Skeletal muscle tissue (tissue), 4 donors: ENCODE data around the gene GRIK5. TPM values are rescaled to one million over a fixed set of nuclear protein-coding genes. Genes with fewer than 3 reads are reported as not detected.
"Not testable (repeated sequence)": the region's sequence is repeated elsewhere in the genome, so short reads cannot be mapped to it uniquely, and the experiment has no call there.

ENCODE experiments used
- H3K27ac ChIP-seq: one replicate; pipeline ENCODE4 v1.7.0; 2013; ENCODE audit warnings: mild to moderate bottlenecking, low read depth, low read length, inconsistent platforms
- H3K27me3 ChIP-seq, 3 donors: one replicate each; pipeline ENCODE4 v1.7.0; 2013; ENCODE audit warnings: low read length in 3 of 3; ENCODE audit not compliant: control insufficient read depth in 3 of 3, insufficient read depth in 3 of 3
- H3K36me3 ChIP-seq, 3 donors: one replicate each; pipeline ENCODE4 v1.7.0; 2013; ENCODE audit warnings: low read length in 3 of 3; ENCODE audit not compliant: control insufficient read depth in 3 of 3, insufficient read depth in 3 of 3
- H3K4me1 ChIP-seq, 3 donors: one replicate each; pipeline ENCODE4 v1.7.0; 2013; ENCODE audit warnings: low read length in 3 of 3, mild to moderate bottlenecking in 3 of 3; ENCODE audit not compliant: control insufficient read depth in 3 of 3, insufficient read depth in 3 of 3
- H3K4me3 ChIP-seq, 3 donors: one replicate each; pipeline ENCODE4 v1.7.0; 2013; ENCODE audit warnings: low read length in 3 of 3
- H3K9ac ChIP-seq, 3 donors: one replicate each; pipeline ENCODE4 v1.7.0; 2013; ENCODE audit warnings: low read length in 3 of 3, mild to moderate bottlenecking in 3 of 3, moderate library complexity in 2 of 3, low read depth in 1 of 3
- H3K9me3 ChIP-seq, 3 donors: one replicate each; pipeline ENCODE4 v1.7.0; 2013; ENCODE audit warnings: low read length in 3 of 3; ENCODE audit not compliant: control insufficient read depth in 3 of 3
- total RNA-seq: library from RNA; depleted of rRNA; stranded (reverse); fragments of >200 nt; gene quantifications from one replicate; pipeline ENCODE4 v1.2.3, GENCODE V29; 2014
- donor health status: Osteomylitis.

Gene GRIK5
- total RNA-seq, 1 donor from 2014 or later: 1.0 TPM

DNA sequence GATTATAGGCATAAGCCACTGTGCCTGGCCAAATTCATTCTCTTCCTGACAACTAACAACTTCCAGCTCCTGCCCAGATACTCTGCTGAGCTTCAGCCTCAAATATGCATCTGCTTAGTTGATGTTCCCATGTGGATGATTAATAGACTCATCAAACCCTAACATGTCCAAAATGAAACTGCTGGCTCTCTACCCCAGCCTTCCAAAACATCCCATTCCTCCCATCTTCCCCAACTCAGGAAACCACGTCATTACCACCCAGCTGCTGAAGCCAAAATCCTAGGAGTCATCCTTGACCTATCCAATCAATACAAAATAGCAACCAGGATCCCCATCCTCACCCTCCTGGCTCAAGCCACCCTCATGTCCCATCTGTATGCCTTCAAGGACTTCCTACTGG is 41.4 kb upstream of the GRIK5 start:
- no peak overlapping the region for H3K9ac ChIP-seq
- no peak overlapping the region for H3K27ac ChIP-seq
- H3K9me3 ChIP-seq: no peaks in the 10 kb centered on the region
- no peak overlapping the region for H3K4me3 ChIP-seq
- no peaks in the 10 kb centered on the region for H3K36me3 ChIP-seq
- peaks cover 3 to 15% (median 11%) of the 10 kb centered on the region in 3 donors for H3K4me1 ChIP-seq
- H3K27me3 ChIP-seq: peaks cover 0 to 22% (median 15%) of the 10 kb centered on the region in 3 donors

DNA sequence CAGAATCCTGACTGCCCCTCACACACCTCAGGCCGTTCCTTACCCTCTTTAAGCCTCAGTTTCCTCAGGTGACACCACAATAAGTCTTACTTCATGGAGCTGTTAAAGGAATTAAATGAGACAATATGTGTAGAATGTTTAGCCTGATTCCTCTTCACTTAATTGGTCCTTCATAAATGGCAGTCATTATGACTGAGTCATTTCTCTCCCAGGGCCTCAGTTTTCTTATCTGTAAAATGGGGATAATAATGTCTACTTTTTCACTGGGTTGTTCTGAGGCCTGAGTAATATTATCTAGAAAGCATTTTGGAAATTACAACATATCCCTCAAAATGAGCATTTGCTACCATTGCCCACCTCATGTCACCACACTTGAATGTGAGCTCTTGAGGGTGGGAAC is 40.7 kb upstream of the GRIK5 start:
- no peak overlapping the region for H3K27ac ChIP-seq
- H3K36me3 ChIP-seq: no peaks in the 10 kb centered on the region
- no peaks in the 10 kb centered on the region for H3K9me3 ChIP-seq
- H3K27me3 ChIP-seq: peaks cover 0 to 24% (median 15%) of the 10 kb centered on the region in 3 donors
- H3K4me1 ChIP-seq: peaks cover 3 to 15% (median 11%) of the 10 kb centered on the region in 3 donors
- H3K4me3 ChIP-seq: no peak overlapping the region
- no peak overlapping the region for H3K9ac ChIP-seq

DNA sequence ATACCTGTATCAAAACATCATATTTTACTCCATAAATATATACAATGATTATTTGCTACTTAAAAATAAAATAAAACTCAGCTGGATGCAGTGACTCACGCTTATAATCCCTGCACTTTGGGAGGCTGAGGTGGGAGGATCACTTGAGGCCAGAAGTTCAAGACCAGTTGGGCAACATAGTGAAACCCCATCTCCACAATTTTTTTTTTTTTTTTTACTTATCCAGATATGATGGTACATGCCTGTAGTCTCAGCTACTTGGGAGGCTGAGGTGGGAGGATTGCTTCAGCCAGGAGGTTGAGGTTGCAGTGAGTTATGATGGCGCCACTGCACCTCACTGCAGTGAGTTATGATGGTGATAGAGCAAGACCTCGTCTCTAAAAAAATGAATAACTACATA is 39.9 kb upstream of the GRIK5 start:
- Histone ChIP-seq H3K4me1 (peaks cover 3 to 15% (median 11%) of the 10 kb centered on the region in 3 donors), H3K9me3 (no peaks in the 10 kb centered on the region), H3K27ac (no peak overlapping the region), H3K4me3 (no peak overlapping the region), H3K27me3 (peaks cover under 1 to 30% (median 15%) of the 10 kb centered on the region in 3 donors), H3K9ac (no peak overlapping the region), H3K36me3 (no peaks in the 10 kb centered on the region)

DNA sequence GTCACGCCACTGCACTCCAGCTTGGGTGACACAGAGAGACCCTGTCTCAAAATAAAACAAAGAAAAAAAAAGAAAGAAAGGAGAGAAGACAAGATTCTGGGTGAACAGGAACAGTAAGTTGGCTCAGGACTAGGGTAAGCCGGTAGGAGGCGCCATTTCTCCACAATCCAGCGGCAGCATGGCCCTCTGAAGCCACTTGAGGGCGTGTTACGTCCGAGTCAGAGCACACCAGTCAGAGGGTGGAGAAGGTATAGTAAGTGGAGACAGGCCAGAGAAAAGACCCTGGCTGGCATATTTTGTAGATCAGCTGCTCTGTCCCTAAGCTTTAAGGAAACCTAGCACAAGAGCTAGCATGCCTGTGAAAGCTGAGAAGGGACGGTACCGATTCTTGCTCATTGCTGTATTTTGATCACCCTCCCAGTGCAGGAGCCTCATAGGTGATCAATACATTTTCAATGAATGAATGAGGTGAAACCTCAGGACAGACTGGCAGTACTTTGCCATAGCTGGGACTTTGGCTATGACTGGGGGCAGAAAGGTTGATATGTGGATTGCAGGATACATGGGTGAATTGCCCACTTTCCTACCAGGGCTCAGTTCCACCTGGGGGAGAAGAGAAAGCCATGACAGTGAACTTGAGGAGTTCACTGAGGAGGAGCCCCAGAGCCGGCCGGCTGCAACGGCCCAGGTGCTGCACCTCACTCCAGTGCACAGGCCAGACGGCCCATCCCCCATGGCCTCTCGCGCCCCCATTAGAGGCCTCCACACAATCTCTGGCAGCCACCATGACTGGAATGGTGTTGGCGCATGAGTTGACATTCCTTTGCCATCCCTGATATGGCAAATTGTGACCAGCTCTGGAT is 38.8 kb upstream of the GRIK5 start:
- H3K9me3 ChIP-seq: no peaks in the 10 kb centered on the region

DNA sequence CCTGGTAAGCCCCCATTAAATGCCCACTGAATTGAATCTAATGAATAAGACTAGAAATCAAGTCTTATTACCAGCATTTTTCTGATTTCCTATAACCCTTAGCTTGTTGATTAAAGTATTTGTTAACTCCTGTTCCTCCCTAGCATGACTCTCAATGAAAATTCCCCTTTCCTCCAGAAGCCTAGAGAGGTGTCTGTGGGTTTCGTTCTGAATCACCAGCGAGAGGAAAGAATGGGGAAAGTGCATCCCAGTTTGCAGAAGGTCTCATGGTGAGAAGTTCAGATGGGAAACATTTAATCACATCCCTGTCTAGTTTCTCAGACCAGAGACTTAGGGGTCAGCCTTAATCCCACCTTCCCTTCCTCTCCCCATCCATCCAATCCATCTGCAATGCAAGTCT is 35.4 kb upstream of the GRIK5 start:
- Histone ChIP-seq H3K27ac (no peak overlapping the region), H3K4me3 (no peak overlapping the region), H3K9me3 (no peaks in the 10 kb centered on the region), H3K4me1 (peaks cover 0 to 2% (median 0%) of the 10 kb centered on the region in 3 donors), H3K36me3 (no peaks in the 10 kb centered on the region), H3K9ac (no peak overlapping the region), H3K27me3 (peaks cover 5 to 18% (median 8%) of the 10 kb centered on the region in 3 donors)

More for the DNA sequence above, 38.8 kb upstream of the GRIK5 start:
- H3K4me1 ChIP-seq: peaks cover 0 to 6% (median 2%) of the 10 kb centered on the region in 3 donors
- no peak overlapping the region for H3K4me3 ChIP-seq
- H3K27me3 ChIP-seq: peaks cover 3 to 28% (median 8%) of the 10 kb centered on the region in 3 donors
- H3K36me3 ChIP-seq: no peaks in the 10 kb centered on the region
- H3K9ac ChIP-seq: no peak overlapping the region
- H3K27ac ChIP-seq: no peak overlapping the region

DNA sequence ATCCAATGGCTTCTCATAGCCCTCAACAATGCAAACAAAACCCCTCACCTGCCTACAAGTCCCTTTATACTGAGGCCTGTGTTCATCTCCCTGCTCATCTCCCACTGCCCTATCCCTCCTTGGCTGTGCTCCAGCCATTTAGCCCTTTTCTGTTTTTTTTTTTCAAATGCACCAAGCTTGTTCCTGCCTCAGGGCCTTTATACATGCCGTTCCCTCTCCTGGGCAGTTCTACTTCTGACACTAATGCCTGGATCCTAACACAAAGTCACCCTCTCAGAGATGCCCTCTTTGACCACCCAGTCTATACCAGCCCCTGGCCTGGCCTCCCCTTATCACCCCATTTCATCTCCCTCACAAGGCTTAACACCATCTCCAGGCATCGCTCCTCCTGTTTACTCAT is 32.9 kb upstream of the GRIK5 start:
- no peaks in the 10 kb centered on the region for H3K36me3 ChIP-seq
- no peak overlapping the region for H3K27ac ChIP-seq
- H3K27me3 ChIP-seq: peaks cover 5 to 12% (median 7%) of the 10 kb centered on the region in 3 donors
- no peak overlapping the region for H3K4me3 ChIP-seq
- H3K9ac ChIP-seq: no peak overlapping the region
- no peaks in the 10 kb centered on the region for H3K9me3 ChIP-seq
- H3K4me1 ChIP-seq: no peaks in the 10 kb centered on the region

DNA sequence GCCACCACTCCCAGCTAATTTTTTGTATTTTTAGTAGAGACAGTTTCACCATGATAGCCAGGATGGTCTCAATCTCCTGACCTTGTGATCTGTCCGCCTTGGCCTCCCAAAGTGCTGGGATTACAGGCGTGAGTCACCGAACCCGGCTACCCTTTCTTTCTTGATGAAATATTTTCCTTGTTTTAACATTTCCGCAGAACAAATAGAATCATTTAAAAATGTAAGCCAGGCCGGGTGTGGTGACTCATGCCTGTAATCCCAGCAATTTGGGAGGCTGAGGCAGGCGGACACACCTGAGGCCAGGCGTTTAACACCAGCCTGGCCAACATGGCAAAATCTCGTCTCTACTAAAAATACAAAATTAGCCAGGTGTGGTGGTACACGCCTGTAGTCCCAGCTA is 30.2 kb upstream of the GRIK5 start:
- H3K27ac ChIP-seq, H3K4me1 ChIP-seq, H3K36me3 ChIP-seq, H3K9ac ChIP-seq, H3K9me3 ChIP-seq, H3K4me3 ChIP-seq: not testable (repeated sequence)
- H3K27me3 ChIP-seq: peaks cover 13 to 19% (median 16%) of the 10 kb centered on the region in 3 donors

DNA sequence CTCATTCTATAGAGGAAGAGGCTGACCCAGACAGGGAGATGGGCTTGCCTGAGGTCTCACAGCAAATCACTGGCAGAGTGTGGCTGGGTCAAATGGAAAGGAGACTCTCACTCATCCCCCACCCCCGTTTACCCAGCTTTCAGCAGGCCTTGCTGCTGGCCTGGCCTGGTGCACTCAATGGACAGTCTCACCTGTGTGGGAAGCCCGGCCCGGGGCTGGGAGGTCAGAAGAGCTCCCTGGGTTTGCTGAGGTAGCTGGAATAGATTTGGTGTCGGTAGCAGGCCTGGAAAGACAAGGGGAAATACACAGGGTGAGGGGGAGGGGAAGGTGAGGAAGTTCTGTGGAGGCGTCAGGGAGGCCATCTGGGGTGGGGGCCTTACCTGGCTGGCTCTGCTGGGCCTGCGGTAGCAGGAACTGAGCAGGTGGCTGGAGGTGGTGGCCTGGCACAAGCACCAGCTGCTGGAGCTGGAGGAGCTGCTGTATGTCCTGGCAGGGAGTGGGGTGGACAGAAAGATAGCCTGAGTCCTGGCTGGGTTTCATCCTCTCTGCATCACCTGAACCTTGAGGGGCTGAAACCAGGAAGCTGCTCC is 29.4 kb upstream of the GRIK5 start:
- Histone ChIP-seq H3K36me3 (no peaks in the 10 kb centered on the region), H3K4me1 (no peaks in the 10 kb centered on the region), H3K27me3 (peaks cover 13 to 20% (median 16%) of the 10 kb centered on the region in 3 donors), H3K4me3 (no peak overlapping the region), H3K27ac (no peak overlapping the region), H3K9ac (no peak overlapping the region), H3K9me3 (no peaks in the 10 kb centered on the region)

DNA sequence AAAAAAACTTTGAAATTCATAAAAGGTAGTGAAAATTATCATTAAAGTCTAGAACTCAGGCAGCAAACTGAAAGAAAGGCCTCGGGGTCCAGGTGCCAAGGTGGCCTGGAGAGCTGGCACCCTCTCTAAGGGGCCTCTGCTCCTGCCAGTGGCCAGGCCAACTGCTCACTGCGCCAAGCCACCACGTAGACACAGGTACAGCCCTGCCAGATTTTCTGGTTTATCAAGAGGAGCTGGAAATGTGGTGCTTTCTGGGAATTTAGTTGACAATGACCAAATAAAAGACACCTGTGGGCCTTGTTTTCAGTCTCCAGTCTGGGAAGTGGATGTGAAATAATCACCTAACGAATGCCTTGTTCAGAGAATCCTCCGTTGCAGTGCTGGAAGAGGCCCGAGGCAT is 28.8 kb upstream of the GRIK5 start:
- Histone ChIP-seq H3K4me1 (peaks cover 0 to 2% (median 0%) of the 10 kb centered on the region in 3 donors), H3K9ac (no peak overlapping the region), H3K36me3 (no peaks in the 10 kb centered on the region), H3K9me3 (no peaks in the 10 kb centered on the region), H3K27ac (no peak overlapping the region), H3K4me3 (no peak overlapping the region), H3K27me3 (peaks cover 13 to 20% (median 16%) of the 10 kb centered on the region in 3 donors)

DNA sequence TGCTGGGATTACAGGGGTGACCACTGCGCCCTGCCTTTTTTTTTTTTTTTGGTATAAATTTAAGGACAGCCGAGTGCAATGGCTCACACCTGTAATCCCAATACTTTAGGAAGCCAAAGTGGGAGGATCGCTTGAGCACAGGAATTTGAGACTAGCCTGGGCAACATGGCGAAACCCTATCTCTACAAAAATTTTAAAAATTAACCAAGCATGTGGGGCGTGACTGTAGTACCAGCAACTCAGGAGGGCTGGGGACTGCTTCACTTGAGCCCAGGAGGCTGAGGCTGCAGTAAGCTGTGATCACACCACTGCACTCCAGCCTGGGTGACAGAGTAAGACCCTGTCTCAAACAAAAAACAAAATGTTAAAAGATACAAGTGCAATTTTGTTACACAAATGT is 27.5 kb upstream of the GRIK5 start:
- no peaks in the 10 kb centered on the region for H3K9me3 ChIP-seq
- no peak overlapping the region for H3K4me3 ChIP-seq
- peaks cover 2 to 5% (median 2%) of the 10 kb centered on the region in 3 donors for H3K4me1 ChIP-seq
- peaks cover 13 to 20% (median 13%) of the 10 kb centered on the region in 3 donors for H3K27me3 ChIP-seq
- no peak overlapping the region for H3K27ac ChIP-seq
- H3K9ac ChIP-seq: no peak overlapping the region
- H3K36me3 ChIP-seq: no peaks in the 10 kb centered on the region
